CD4-positive, alpha-beta T cell treated with Interleukin-1 beta for 1 hour (primary cell): ENCODE data around the gene GLCCI1.

Experiments used
- DNase-seq, 2 donors: peaks; one replicate each; pipeline ENCODE4 v3.0.0-alpha.2; 2020 to 2022

The GLCCI1 gene

DNA sequence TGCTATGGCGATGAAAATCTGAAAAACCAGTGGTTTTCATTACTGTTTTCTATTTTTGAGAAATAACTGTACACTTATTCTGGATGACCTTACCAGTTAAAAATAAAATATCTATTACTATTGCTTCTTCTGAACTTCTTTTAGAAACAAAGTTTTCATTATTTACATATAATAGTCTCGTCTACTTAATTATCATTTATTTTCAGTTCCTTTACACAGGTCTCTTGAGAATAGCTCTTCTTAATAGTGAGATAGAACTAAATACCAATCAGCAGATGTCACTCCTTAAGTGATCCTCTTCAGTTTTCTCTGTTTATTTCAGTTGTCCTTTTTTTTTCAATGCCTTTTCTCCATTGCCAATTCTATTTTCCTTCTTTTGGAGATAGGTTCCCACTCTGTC, 4.3 kb upstream of the GLCCI1 start:
- DNase-seq = no peak

DNA sequence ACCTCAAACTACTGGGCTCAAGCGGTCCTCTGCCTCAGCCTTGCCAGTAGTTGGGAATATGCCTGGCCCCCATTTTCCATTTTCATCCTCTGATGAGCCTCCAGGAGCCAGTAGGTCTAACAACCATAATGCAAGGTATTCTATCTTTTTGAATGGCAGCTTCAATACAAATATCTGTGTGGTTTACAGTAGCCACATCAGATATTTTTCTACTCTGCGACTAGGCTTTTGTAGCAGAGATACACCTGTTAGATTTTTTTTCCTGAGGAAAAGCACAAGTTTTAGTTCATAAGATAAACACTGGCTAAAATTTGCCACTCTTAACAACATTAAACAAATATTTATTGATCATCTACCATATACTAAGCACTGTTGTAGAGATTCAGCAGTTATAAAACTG, 3.9 kb upstream of the GLCCI1 start:
- no peak for DNase-seq

DNA sequence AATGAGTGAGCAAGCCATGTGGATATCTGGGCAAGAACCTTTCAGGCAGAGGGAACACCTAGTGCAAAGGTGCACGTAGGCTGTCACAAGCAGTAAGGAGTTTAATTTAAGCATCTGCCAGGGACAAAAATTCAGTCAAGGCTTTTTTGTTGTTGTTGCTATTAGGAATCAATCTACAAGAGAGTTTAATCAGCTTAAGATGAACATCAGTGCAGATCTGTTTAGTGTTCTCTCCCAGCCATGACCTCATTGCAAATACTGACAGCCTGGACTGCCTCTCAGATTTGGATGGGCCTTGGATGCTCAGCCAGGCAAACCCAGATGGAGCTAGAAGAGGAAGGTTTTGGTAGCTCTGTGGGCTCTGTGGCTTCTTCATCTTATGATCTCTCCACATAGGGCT, 3.3 kb upstream of the GLCCI1 start:
- no peak for DNase-seq

DNA sequence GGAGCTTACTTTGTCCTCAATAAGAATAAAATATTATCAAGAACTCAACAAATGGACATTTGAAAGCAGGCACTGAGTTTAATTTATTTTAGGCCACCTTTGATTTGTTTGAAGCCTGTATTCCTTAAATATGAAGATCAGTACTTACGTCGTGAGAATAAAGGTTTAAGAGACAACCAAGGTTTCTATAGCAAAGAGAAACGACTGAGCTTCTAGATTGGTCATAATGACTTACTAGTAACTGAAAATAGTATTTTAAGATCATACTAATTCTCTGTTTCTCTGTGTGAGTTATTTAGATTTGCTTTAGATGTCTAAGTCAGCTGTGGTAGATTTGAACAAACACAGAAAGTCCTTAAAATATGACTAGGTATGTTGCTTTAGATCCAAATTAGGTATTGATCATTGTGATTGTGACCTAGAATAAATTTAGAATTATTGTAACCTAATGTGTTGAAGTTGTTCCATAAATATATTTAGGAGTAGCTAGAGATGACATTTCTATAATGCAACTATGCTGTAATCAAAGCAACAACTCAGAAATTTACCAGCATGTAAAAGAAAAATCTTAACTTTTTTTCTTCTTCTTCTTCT, 2.4 kb upstream of the GLCCI1 start:
- DNase-seq = no peak

DNA sequence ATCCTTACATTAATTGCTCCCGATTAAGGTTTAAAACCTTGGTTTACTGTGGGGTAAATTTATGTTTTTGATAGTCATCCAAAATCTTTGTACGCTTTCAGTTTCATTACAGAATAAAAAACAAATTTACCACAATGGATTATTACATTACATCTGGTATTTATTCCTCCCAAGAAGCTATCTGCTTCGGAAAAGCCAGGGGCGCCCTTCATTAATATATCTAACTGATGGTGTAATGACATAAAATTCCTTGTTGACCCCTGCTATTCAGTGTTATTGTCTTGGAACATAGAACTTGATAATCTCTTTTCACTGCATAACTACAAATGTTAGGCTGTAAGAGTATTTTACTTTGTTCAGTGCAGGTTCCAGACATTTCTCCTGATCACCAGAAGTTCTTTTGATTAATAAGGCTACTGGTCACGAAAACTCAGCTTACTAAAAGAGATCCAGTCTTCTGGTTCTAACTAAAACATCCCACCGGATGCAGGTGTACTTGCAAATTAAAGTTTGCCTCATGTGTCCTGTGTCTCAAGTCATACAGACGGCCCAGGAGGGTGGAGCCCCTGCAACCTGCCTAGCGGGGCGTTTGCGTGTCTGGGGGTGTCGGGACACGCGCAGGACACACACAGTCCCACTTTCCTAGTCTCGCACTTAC, 581 bp upstream of the GLCCI1 start:
- DNase-seq = peak in 1 of 2 donors; percentile 18

DNA sequence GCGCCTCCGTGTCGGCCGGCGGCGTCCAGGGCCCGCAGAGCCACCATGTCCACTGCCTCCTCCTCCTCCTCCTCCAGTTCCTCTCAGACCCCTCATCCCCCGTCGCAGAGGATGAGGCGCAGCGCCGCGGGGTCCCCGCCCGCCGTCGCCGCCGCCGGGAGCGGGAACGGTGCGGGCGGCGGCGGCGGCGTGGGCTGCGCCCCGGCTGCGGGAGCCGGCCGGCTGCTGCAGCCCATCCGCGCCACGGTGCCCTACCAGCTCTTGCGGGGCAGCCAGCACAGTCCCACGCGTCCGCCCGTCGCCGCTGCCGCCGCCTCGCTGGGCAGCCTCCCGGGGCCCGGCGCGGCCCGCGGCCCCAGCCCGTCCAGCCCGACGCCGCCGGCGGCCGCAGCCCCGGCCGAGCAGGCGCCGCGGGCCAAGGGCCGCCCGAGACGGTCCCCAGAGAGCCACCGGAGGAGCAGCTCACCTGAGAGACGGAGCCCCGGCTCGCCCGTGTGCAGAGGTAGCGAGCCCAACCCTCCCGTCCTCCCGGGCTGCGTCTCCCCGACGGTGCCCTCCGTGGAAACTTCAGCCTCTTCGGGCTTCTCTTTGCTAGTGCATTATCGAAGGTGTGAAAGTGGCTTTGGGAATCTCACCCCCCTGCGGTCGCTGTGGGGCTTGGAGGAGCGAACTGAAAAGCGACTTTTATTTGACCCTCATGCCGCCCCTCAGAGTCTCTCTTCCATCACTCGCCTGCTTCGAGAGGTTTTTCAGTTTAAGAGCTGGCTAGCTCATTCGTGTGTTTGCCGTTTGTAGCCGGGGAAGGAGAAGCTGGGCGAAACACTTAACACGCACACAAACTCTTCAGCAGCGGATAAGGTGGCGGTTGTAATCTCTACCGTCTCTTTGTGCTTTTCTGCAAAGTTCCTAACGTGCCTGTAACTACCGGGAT, 975 bp downstream of the GLCCI1 start:
- peak; percentile 47 to 48 for DNase-seq

DNA sequence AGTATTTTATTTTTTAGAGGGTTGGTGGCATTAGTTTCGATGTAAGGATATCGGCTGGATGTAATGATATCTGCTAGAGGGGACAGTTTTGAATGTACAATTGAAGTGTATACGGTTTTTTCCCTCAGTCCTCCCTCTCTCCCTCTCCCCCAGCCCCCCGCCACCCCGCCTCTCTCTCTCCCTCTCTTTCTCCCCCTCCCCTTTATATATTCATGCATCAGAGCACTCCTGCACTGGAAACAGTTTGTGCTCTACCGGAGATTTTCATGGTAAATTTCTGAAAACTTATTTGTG, 1.6 kb downstream of the GLCCI1 start:
- peak in 1 of 2 donors; percentile 15 for DNase-seq

DNA sequence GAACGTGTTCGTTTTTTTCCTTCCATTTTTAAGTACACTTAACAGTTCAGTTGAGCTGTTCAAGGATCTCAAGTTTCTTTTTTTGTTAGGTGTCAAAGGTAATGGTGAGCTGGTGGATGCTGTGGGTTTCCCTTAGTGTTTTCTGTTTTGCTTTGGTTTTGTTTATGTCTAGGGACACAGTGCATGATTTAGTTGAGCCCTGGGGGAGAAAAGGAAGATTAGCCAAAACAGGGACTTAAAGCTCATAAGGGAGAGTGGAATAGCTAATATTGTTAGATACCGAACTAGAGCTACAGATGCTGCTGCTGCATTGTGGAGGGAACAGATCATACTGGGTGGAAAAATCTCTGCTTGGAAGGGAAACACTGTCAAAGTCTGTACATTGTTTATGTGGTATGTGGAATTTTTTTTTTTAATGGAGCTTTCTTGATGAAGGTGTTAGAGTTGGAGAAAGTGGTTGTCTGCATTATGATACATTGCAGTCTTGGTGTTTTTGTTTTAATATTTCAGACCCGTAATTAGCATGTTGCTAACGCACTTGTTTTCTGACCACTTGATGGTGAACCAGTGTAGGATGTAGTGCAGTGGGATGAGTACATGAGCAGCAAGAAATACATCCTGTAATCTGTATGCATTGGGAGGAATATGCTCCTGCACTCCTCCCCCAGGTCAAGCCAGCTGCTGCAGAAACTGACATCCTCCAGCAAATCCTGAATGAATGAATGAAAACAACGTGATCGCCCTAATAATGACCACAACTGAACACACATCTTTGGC, 2.1 kb downstream of the GLCCI1 start:
- DNase-seq = peak in 1 of 2 donors; percentile 38

DNA sequence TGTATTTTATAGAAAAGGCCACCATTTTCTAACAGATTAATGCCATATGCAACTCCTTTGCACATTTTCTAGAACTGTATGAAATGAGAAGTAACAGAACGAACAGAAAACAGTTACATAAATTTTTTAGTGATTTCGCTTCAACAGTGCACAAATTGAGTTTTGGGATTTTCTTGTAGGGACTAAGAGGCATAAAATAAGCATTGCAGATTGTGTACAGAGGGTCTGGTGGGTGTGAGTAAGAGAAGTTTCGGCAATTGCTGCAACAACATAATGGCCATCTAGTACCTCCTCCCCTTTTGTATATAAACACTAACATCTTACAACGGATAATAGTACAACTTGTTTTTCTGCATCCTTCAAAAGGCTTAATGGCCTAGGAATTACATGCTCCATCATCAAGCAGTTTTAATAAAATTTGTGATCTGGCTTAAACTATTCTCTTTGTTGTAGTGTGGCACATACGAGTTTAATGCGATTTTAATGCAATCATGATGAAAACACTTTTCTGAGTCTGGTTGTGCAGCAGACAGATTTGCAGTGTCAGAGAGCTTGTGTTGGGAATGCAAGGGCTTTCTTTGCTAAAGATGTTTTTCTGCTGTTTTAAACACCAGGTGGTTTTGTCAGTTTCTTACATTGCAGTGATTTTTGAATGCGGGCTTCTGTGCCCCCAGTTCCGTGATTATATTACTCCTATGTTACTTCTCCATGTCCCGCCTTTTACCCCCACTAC, 2.9 kb downstream of the GLCCI1 start:
- DNase-seq = no peak

DNA sequence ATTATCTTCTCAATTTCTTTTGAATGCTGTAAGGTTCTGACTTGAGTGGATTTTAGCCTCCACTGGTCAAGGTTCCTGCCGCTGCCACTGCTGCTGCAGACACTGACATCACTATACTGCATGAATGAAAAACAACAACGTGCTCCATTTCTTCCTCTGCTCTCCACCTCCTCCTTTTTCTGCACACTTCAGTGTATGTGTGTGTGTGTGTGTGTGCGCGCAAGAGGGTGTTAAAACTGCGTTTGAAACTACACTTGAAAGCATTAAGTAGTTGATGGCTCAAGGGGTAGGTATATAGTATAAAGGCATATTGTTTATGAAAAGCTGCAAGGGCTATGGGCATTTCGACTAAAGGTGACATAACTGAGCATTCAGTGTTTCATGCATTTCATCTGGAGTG, 3.5 kb downstream of the GLCCI1 start:
- peak in 1 of 2 donors; percentile 41 for DNase-seq

DNA sequence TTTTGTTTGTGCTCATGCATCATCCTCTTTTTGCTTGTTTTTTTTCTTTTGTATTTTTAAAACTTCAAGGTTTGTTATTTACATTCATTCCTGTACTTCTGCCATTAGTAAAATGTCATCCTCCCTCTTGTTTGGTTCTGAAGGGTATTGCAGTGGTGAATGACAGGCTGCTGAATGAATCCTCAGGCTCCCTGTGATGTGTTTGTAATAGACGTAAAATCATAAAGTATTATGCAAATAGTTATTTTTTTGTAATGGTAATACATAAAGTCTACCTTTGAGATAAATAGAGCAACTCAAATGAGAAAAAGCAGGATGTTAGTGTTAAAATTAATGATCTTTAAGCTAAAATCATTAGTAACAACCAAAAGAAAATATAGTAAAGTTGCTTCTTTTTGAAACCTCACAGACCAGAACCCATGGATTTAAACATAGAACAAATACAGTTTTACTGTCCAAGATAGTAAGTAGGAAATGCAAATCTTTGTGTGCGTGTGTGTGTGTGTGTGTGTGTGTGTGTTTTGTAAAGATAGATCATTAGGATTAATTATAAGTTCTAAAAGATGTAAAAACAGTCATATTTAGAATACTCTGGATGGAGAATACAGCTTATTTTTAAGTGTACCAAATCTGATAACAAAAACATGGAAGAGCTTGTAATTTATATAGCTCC, 4.5 kb downstream of the GLCCI1 start:
- DNase-seq = no peak

DNA sequence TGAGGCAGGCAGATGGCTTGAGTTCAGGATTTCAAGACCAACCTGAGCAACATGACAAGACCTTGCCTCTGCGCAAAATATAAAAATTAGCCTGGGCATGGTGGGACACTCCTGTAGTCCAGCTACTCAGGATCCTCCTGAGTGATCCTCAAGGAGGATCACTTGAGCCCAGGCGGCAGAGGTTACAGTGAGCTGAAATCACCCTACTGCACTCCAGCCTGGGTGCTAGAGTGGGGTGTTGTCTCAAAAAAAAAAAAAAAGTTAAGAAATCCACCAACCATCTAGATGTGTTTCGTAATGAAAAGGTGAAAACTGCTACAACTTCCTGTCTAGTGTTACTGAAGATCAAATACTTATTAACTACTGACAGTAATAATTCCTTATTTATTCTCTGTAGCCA, 8.1 kb downstream of the GLCCI1 start:
- no peak for DNase-seq

DNA sequence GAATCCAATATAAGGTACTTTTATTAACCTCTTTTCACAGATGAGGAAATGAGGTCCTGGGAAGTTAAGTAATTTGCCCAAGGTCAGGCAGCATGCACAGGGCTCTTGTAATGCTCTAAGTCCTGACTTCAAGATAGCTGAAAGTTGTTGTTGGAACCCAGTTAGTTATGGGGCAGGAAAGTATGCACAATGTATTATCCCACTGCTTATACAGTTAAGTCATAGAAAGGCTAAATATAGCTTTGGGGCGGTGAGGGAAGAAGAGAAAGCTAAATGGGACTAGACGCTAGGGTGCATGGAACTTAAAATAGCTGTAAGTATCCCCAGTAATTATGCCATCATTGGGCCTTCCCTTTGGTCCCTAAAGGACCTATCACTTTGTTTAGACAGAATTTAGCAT, 9.2 kb downstream of the GLCCI1 start:
- DNase-seq = no peak

DNA sequence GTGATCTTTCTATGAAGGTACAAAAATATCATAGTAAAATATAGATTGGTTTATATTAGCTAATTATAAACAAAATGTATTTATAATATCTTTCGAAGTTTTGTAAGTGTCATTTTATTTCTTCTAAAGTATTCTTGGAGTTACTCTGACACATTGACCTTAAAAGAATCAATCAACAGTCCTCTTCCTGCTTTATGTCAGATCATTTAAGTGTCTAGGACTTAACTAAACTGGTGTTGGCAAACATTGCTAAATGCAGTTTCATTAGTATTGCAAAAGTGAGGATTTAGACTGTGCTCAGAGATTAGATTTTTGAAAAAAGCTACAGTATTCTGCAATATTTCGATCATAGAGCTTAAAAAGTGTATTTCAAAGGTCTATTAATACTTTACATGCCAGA, 10.3 kb downstream of the GLCCI1 start:
- DNase-seq = no peak

DNA sequence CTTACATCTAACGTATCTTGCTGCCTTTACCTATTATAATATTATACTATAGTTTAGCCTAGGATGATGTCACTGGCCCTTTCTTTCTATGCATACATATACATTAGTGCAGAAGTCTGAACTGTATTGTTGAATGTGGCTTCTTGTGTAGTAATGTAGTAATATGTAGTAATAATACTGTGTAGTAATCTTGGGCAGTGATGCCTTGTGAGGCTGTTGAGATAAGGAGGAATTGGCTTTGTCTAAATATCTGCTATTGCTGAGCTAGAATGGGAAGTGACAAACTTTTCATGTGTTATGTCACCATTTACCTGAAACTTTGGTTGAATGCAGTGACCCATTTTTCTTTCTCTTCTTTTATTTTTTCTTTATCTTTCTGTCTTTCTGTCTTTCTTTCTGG, 11.0 kb downstream of the GLCCI1 start:
- no peak for DNase-seq

DNA sequence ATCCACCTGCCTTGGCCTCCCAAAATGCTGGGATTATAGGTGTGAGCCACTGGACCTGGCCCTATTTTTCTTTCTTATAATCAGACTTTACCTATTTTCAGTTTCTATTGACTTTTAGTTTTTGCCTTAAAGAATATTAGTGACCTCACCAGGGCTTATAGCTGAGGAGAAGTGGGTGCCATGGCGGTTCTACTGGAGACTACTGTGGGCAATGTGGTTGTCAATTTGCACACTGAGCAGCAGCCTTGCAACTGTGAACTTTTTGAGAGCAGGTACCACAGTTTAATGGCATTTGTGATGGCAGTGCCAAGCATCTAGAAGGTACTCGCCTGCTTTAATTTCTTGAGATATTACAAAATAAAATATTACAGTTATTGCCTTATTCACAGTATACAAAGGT, 11.5 kb downstream of the GLCCI1 start:
- peak in 1 of 2 donors; percentile 23 for DNase-seq

DNA sequence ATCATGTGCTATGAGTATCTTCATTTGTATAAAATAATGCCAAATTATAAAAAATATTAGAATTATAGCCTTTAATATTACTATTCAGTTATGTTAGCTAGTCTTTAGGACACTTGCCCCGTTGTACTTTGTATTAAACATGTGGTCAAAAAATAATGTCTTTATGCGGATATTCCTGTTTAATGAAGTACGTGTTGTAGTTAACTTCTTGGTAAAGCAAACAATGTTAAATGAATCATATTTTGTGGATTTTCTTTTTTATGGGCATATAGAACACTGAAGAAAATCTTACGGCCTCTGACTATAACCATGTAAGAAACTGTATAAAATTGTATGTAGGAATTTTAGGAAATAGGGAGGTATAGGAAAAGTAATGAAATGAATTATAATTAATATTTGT, 14.3 kb downstream of the GLCCI1 start:
- no peak for DNase-seq

DNA sequence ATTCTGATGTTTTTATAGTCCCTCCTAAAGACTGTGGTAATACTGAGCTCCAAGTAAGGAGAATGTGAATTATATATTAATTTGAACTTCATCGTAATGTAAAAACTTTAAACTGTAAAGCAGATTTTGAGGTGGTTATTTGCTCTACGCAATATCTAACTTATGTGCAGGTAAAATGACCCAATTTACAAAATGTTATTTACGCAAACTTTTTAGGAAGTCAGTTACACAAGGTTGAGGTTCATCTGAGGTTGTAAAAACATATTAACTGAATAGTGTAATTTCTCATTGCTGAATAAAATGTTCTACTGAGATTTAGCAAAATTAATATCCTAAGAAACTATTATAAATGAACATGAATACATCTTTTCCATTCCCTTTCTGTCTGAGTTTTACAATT, 15.8 kb downstream of the GLCCI1 start:
- DNase-seq = no peak

DNA sequence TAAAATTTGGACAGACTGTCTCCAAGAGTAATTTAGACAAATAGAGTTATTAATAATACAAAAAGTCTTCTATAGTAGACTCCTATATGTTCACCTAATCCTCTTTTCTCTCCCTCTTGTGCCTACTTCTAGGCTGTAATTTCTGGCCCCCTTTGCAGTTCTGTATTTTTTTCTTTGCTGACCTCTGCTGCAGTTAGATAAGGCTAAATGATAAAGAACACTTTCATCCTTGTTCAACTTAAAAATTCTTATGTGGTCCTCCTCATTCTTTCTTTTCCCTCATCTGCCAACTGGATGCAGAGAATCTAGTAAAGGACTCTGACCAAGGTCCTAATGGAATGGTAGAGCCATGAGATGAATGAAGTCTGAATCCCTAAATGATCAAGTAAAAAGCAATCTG, 20.1 kb downstream of the GLCCI1 start:
- no peak for DNase-seq

DNA sequence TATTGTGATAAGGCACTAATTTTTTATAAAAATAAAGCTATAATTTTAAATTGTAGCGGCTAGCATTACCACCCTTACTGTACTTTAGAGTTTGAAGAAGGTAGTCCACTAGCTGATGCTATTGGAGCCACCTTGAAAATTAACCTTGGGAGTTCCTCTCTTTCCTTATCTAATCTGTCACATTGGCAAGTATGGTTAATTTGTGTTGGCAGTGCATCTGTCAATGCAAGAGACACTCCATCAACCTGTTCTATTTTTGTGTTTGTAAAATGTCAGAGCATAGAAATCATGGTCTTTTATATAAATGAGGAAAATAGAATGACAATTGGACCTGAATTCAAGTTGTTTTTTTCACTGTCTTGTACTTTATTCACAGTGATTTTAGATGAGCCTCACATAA, 20.5 kb downstream of the GLCCI1 start:
- DNase-seq = no peak

DNA sequence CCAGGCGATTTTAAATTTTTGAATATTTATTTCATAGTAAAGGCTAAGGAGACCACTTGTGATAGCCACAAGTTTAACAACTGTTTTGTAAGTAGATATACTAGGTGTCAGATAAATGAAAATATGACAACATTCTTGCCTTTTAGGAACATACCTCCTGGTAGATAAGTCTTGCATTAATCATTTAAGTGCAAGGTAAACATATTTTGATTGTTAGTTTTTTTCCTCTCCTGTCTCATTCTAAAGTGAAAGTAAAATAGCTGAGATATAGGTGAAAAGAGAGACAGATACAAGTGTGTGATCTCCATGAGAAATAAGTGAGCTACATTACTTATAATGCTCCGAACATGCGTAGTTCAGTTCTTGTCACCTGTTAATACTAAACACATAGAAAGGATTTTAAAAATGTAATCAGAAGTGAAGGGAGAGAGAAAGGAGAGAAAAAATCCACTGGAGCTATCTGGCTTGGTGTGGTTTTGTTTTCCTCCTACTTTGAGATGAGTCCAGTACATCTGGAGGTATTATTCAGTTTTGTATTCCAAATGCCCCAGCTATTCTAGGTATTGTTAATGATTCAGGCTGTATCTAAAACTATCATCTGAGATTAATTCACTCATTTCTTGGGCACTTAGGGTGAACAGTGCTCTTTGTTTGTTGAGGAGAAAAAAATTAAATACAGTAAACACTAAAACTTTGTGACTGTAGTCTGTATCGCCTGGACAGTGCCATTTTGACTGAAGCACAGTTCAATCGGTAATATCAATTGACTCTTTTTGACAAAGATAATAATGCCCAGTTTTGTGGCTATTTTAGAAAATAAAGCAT, 21.2 kb downstream of the GLCCI1 start:
- DNase-seq = peak in 1 of 2 donors; percentile 19
